ENCODE measurements around the gene PHTF2.

The PHTF2 gene

DNA sequence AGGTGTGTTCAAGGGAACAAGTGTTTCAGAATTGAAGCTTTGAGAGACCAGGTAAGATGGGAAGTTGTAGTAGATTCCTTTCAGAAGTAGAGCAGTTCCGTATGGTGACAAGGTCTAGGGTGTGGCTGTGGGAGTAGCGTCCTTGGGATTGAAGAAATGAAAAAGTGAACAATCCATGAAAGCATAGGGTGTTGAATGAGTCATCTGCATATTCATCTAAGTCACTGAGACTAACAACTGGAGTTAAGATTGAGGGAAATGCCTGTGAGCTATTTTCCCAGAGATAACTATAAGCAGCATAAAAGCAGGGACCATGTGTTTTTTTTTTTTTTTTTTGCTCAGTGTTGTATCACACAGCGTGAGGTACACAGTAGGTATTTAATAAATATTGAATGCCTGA is 134.8 kb downstream of the PHTF2 start:
- no peak for DNase-seq (ENCODE audit: low read depth)

GRCh38 chr7:77935652-77936348 is 137.2 kb downstream of the PHTF2 start:
- DNase-seq (ENCODE audit: low read depth) = no peak

DNA sequence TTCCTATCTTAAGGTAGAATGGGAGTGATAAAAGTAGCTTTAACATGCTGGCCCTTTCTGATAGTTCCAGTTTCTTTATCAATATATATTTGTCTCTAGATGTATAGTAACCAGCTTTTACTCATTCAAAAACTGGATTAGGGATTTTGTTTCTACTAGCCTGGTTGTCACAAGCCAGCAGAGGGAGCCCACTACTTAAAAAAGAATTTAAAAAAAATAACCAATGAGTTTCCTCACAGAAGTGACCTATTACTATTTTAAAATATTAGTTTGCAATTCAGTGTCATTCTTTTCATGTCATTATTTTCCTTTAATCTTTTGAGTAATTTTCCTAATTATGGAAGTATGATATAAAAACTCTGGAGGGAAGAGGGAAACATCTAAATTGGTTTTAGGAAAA is 142.1 kb downstream of the PHTF2 start:
- DNase-seq (ENCODE audit: low read depth) = no peak

DNA sequence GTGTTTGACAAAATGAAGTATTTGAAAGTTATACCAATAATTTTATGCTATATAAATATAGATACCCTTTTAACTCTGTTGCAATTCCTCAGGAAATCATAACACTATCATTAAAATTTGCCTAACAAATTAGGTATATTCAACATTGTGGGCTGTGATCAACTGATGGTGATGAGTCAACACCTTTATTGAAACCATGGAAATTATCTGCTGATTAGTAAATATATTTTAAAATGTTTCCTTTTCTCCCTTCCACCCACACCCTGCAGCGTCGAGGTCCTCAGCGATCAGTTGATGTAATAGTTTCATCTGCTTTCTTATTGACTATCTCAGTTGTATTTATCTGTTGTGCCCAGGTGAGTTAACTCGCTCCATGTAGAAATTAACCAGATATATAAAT is 143.9 kb downstream of the PHTF2 start:
- DNase-seq (ENCODE audit: low read depth) = no peak

DNA sequence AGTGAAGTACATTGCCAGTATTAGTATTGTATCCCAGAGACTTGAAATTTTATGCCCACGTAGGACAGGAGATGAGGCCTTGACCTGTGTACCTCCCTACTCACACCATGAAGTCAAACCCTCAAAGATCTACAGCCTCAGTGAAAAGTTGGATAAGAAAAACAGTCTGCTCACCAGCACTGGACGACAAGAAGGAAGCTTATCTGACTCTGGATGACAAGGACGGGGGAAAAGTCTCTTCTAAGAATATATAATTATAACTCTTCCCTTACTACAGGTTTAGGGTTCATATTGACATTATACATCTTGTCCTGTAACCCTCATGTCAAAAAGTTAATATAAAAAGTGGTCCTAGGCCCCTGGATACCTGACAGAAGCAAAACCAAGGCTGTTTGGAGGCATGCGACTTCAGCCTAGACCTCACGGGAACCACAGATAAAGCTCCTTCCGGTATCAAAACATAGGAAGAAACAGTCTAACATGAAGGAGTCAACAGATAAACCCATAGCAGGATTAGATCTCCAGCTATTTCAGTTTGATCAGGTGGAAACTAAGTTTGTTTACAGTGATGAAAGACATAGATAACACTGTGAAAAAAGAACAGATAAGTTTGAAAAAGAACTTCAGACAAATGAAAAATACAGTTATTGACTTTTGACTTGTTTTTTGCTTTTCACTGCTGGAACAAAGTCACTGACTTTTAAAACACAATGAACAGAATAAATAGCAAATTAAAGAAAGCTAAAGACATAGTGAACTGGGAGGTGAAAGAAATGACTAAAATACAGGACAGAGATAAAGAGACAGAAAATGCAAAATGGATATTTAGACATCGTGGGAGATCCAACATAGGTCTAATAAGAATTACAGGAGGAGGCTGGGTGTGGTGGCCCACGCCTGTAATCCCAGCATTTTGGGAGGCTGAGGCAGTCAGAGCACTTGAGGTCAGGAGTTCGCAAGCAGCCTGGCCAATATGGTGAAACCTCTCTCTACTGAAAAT is 145.9 kb downstream of the PHTF2 start:
- DNase-seq (ENCODE audit: low read depth) = no peak

- DNase-seq (ENCODE audit: low read depth) = no peak
Observed at GRCh38 chr7:77950548-77950947, 152.0 kb downstream of the PHTF2 start.

DNA sequence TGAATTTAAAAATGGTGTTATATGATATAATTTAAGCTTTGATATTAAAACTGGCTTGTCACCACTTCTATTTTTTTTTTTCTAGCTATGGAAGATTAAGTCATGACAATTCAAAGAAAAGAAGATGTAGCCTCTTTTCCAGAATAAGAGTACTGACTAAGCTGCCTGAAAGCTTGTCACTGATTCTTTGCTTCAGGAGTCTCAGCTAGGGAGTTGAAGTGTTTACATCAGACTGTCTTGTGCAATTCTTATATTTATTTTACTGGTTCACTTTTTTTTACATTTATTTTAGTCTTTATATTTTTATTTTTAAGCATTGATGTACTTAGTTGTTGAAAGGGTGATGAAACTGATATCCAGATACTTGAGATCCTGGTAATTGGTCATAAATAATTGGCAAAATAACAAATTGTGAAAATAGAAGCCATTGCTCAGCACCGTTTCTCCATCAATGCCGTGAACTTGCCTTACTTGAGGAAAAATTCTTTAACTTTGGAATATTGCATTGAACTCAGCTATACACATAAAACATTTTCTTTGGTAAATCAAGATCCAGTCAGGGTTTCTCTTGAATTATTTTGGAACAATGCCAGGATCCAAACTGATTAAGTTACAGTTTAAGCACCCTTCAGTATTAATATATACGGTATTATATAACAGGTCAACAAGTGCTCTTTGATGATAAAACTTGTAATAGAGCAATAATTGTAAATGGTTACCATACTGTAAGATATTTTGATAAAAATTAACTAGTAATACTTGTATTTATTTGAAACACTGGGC is 156.4 kb downstream of the PHTF2 start:
- DNase-seq (ENCODE audit: low read depth) = no peak

GRCh38 chr7:77958436-77958835 is 159.9 kb downstream of the PHTF2 start:
- DNase-seq (ENCODE audit: low read depth) = no peak

DNA sequence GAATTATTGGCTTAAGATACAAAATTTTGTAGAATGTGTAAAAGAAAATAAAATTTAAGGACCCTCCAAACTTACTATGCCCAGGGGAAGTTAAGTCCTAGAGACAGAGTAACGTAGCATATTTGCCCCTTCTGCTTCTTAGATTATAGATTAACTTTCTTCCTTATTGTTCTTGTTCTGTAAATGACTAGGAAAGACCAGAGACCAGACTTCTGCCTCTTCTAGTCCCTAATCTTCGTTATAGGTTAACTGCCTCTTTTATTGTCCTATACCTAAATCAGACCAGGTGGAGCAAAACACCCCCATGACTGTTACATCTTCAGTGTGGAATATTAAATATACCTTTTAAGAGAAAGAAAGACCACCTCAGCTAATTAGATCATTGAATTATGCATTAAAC is 160.5 kb downstream of the PHTF2 start:
- DNase-seq (ENCODE audit: low read depth) = no peak

DNA sequence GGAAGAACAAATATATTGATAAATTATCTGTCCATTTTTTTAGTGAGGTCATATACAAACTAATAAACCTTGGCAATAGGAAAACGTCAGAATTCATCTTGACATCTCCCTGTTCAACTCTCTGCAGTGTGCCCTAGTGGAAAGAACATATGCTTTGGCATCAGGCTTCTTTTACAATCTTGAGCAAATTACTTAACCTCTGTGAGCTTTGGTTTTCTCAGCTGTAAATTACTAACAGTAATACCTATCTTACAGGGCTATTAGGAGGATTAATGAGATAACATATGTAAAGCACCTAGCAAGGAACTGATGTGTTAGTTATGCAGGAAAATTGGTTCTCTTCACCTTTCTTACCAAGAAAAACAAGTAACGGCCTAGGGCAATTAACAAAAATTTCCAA is 161.8 kb downstream of the PHTF2 start:
- DNase-seq (ENCODE audit: low read depth) = no peak

DNA sequence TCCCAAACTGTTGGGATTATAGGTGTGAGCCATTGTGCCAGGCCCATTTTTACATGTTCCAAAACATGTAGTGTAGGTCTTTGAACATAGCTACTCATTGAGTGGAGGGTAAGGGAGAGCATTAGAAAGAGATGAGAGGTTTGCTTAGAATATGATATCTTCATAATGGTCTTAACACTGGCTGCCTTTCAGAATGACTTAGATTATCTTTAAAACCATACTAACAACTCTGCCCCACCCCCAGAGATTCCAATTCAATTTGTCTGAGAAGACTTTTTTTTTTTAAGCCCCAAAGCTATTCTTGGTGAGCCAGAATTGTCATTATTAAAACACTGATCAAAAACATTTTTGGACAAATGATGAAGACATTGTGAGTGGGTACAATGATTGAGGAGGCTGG is 168.9 kb downstream of the PHTF2 start:
- DNase-seq (ENCODE audit: low read depth) = no peak

DNA sequence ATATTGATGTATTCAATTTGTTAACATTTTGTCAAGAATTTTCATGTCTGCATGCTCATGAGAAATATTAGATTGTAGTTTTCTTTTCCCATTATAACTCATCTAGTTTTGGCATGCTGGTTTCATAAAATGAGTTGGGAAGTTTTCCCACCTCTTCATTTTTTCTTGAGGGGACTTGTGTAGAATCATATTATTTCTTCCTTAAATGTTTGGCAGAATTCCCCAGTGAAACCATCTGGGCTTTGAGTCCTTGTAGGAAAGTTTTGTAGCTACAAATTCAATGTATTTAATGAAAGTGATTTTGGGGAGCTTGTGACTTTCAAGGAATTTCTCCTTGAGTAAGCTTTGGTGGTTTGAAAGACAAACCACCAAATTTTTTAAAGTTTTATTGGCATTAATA is 173.2 kb downstream of the PHTF2 start:
- DNase-seq (ENCODE audit: low read depth) = no peak

- DNase-seq (ENCODE audit: low read depth) = no peak
Observed at GRCh38 chr7:77975672-77976480, 177.3 kb downstream of the PHTF2 start.

DNA sequence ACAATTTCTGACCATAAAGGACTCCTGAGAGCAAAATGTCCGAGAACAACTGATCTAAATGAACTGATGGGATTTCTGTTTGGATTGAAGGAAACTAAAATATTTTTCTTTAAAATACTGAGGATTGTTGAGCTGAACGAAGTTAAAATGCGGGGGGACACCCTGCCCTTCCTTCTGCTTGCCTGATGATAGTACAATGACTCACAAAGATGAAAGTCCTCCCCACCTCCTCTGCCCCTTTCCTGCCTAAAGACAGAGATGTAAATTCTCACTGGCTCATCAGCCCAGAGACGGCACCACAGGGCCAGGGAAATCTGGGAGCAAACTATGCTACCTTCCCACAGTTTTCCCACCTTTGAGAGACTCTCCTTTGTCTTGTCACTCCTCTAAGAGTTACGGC is 180.6 kb downstream of the PHTF2 start:
- no peak for DNase-seq (ENCODE audit: low read depth)

GRCh38 chr7:77980087-77980713 is 181.6 kb downstream of the PHTF2 start:
- DNase-seq (ENCODE audit: low read depth) = no peak

- no peak for DNase-seq (ENCODE audit: low read depth)
Observed at GRCh38 chr7:77982926-77983550, 184.5 kb downstream of the PHTF2 start.

- DNase-seq (ENCODE audit: low read depth) = no peak
Observed at GRCh38 chr7:77983973-77984372, 185.4 kb downstream of the PHTF2 start.

DNA sequence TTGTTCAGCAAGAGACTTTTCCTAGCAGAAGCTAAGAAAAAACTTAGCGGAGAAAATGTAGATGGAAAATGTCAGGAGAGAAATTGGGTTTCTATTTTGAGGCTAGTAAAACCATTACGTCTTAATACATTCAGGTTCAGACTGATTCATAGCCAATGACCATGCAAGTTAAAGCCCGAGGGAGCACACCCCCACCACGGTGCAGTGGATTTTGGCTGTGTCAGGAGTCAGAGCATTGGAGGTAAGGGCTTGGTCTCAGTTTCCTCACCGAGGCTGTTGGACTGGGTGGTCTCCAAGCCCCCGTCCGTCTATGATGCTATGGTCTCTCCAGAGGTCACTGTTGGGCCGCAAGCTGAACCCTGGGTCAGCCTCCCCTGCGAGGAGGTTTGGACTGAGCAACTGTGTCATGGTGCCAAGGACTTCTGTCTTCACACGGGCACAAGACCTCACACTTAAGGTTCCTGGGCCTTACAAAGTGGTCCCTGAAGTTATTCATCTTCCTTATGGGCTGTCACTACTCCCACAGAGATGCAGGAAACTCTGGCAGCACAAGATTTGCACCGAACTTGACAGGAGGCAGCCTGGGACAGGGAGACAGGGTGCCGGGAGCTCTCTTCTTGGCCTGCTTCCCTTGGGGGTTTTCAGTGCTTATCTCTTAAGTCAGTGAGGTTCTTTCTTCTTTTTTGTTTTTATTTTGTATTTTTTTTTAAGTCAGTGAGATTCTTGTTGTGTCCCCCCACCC is 186.8 kb downstream of the PHTF2 start:
- DNase-seq (ENCODE audit: low read depth) = no peak

- DNase-seq (ENCODE audit: low read depth) = no peak
Observed at GRCh38 chr7:77985974-77986339, 187.4 kb downstream of the PHTF2 start.

- DNase-seq (ENCODE audit: low read depth) = no peak
Observed at GRCh38 chr7:77989981-77990566, 191.5 kb downstream of the PHTF2 start.
